ENCODE results near the gene ARID3A.

The ARID3A gene

GRCh38 chr19:1000591-1001537, 75.0 kb downstream of the ARID3A start:
- no peak overlapping the region for H3K4me3 ChIP-seq (ENCODE audit: low read length)
- TF ChIP-seq ZNF274 (IDR thresholded peaks at IDR 0.05; ENCODE audit: low read depth, low read length): no peak

GRCh38 chr19:1001538-1002166, 75.8 kb downstream of the ARID3A start:
- no peak for TF ChIP-seq ZNF274 (IDR thresholded peaks at IDR 0.05; ENCODE audit: low read depth, low read length)
- H3K4me3 ChIP-seq (ENCODE audit: low read length): no peak overlapping the region

- no peak overlapping the region for H3K4me3 ChIP-seq (ENCODE audit: low read length)
- no peak for TF ChIP-seq ZNF274 (IDR thresholded peaks at IDR 0.05; ENCODE audit: low read depth, low read length)
These were observed 76.8 kb downstream of the ARID3A start for GRCh38 chr19:1002600-1002999.

- no peak overlapping the region for H3K4me3 ChIP-seq (ENCODE audit: low read length)
- no peak for TF ChIP-seq ZNF274 (IDR thresholded peaks at IDR 0.05; ENCODE audit: low read depth, low read length)
These were observed 77.4 kb downstream of the ARID3A start for GRCh38 chr19:1003283-1003682.

- no peak for TF ChIP-seq ZNF274 (IDR thresholded peaks at IDR 0.05; ENCODE audit: low read depth, low read length)
- no peak overlapping the region for H3K4me3 ChIP-seq (ENCODE audit: low read length)
These were observed 78.5 kb downstream of the ARID3A start for GRCh38 chr19:1004204-1004802.

GRCh38 chr19:1004803-1005664, 79.2 kb downstream of the ARID3A start:
- TF ChIP-seq ZNF274 (IDR thresholded peaks at IDR 0.05; ENCODE audit: low read depth, low read length): no peak
- H3K4me3 ChIP-seq (ENCODE audit: low read length): no peak overlapping the region

GRCh38 chr19:1006711-1007398, 81.0 kb downstream of the ARID3A start:
- no peak overlapping the region for H3K4me3 ChIP-seq (ENCODE audit: low read length)
- TF ChIP-seq ZNF274 (IDR thresholded peaks at IDR 0.05; ENCODE audit: low read depth, low read length): no peak

GRCh38 chr19:1007399-1008251, 81.8 kb downstream of the ARID3A start:
- no peak for TF ChIP-seq ZNF274 (IDR thresholded peaks at IDR 0.05; ENCODE audit: low read depth, low read length)
- H3K4me3 ChIP-seq (ENCODE audit: low read length): no peak overlapping the region

GRCh38 chr19:1008268-1009040, 82.6 kb downstream of the ARID3A start:
- H3K4me3 ChIP-seq (ENCODE audit: low read length): no peak overlapping the region
- no peak for TF ChIP-seq ZNF274 (IDR thresholded peaks at IDR 0.05; ENCODE audit: low read depth, low read length)

GRCh38 chr19:1009041-1009980, 83.5 kb downstream of the ARID3A start:
- TF ChIP-seq ZNF274 (IDR thresholded peaks at IDR 0.05; ENCODE audit: low read depth, low read length): no peak
- no peak overlapping the region for H3K4me3 ChIP-seq (ENCODE audit: low read length)
